ENCODE data around the gene SLC29A1. TPM values are rescaled to one million over a fixed set of nuclear protein-coding genes. Genes with fewer than 3 reads are reported as not detected.

The SLC29A1 gene
- total and polyA plus RNA-seq, 7 donors = 4.2 to 195 (median 147) TPM

- Histone ChIP-seq H3K9me3 (no peaks in the 10 kb centered on the region), H3K27me3 (no peaks in the 10 kb centered on the region), H3K4me1 (peaks cover 0 to 55% (median 50%) of the 10 kb centered on the region in 4 donors), H3K36me3 (peaks cover 0 to 4% (median 2%) of the 10 kb centered on the region in 4 donors), H3K4me3 (peak overlapping the region; percentile 50 to 67 (median 62)), H3K27ac (peak overlapping the region; percentile 94 to 98 (median 97))
- TF ChIP-seq POLR2AphosphoS5 (IDR thresholded peaks at IDR 0.05) (peak in 3 of 4 donors; percentile 18 to 84 (median 74)), POLR2A (IDR thresholded peaks at IDR 0.05) (peak in 1 of 2 donors; percentile 24), CTCF (IDR thresholded peaks at IDR 0.05) (peak; percentile 98 to 99 (median 98)), EP300 (IDR thresholded peaks at IDR 0.05) (peak in 1 of 4 donors; percentile 23)
- WGBS, 2 donors = 2% methylated on average over 42 of the region's 42 CpGs
- DNase-seq = peak; percentile 91
- intact Hi-C loops (cut with DNase I) = loop anchor here (1.0 to 10.0 kb wide), 2 partner anchors 8 to 143 kb away; no protein-coding TSS in a partner anchor
Measured at GRCh38 chr6:44237813-44238433, 14.5 kb downstream of the SLC29A1 start.

- DNase-seq = no peak
Measured at GRCh38 chr6:44238687-44239350, 15.4 kb downstream of the SLC29A1 start.

GRCh38 chr6:44243345-44243744, 19.9 kb downstream of the SLC29A1 start:
- Histone ChIP-seq H3K9me3 (no peaks in the 10 kb centered on the region), H3K4me3 (no peak overlapping the region), H3K4me1 (peaks cover 0 to 16% (median 13%) of the 10 kb centered on the region in 4 donors), H3K27me3 (no peaks in the 10 kb centered on the region), H3K27ac (no peak overlapping the region), H3K36me3 (no peaks in the 10 kb centered on the region)
- 91 to 94% methylated on average over 7 of the region's 7 CpGs for WGBS, 2 donors
- TF ChIP-seq POLR2A (IDR thresholded peaks at IDR 0.05) = no peak
- TF ChIP-seq CTCF (IDR thresholded peaks at IDR 0.05) = no peak
- TF ChIP-seq POLR2AphosphoS5 (IDR thresholded peaks at IDR 0.05) = no peak
- no peak for TF ChIP-seq EP300 (IDR thresholded peaks at IDR 0.05)
- no peak for DNase-seq
- intact Hi-C loops (cut with DNase I) = no loop called here

More at GRCh38 chr6:44238687-44239350, 15.4 kb downstream of the SLC29A1 start:
- Histone ChIP-seq H3K36me3 (no peaks in the 10 kb centered on the region), H3K4me1 (peaks cover 0 to 46% (median 41%) of the 10 kb centered on the region in 4 donors), H3K27me3 (no peaks in the 10 kb centered on the region), H3K9me3 (no peaks in the 10 kb centered on the region), H3K4me3 (no peak overlapping the region), H3K27ac (peak overlapping the region; percentile 94 to 98 (median 97))
- TF ChIP-seq EP300 (IDR thresholded peaks at IDR 0.05) (no peak), POLR2AphosphoS5 (IDR thresholded peaks at IDR 0.05) (no peak), CTCF (IDR thresholded peaks at IDR 0.05) (no peak), POLR2A (IDR thresholded peaks at IDR 0.05) (no peak)
- intact Hi-C loops (cut with DNase I) = loop anchor here (1.0 to 10.0 kb wide), 2 partner anchors 7 to 144 kb away; no protein-coding TSS in a partner anchor
- WGBS, 2 donors = 69 to 85% methylated on average over 7 of the region's 7 CpGs

- DNase-seq = no peak
- 78 to 81% methylated on average over 12 of the region's 12 CpGs for WGBS, 2 donors
- TF ChIP-seq POLR2A (IDR thresholded peaks at IDR 0.05) (no peak), POLR2AphosphoS5 (IDR thresholded peaks at IDR 0.05) (peak in 1 of 4 donors; percentile 2), CTCF (IDR thresholded peaks at IDR 0.05) (no peak), EP300 (IDR thresholded peaks at IDR 0.05) (no peak)
- intact Hi-C loops (cut with DNase I) = no loop called here
- peak overlapping the region; percentile 96 to 99 (median 96) for H3K27ac ChIP-seq
- H3K27me3 ChIP-seq = no peaks in the 10 kb centered on the region
- H3K4me3 ChIP-seq = peak overlapping the region; percentile 68 to 98 (median 82)
- H3K36me3 ChIP-seq = peaks cover 4 to 18% (median 17%) of the 10 kb centered on the region in 4 donors
- H3K9me3 ChIP-seq = no peaks in the 10 kb centered on the region
- H3K4me1 ChIP-seq = peaks cover 0 to 25% (median 24%) of the 10 kb centered on the region in 4 donors
Measured at GRCh38 chr6:44245391-44245911, 22.1 kb downstream of the SLC29A1 start.
